GM18526 (cell line): ENCODE results near the gene PDE11A.

Source experiments
- POLR2A ChIP-seq: IDR thresholded peaks from 3 replicates; pipeline ENCODE4 v1.6.1; 2011; ENCODE audit not compliant: insufficient read length; ENCODE audit errors: extremely low read depth

PDE11A gene

DNA sequence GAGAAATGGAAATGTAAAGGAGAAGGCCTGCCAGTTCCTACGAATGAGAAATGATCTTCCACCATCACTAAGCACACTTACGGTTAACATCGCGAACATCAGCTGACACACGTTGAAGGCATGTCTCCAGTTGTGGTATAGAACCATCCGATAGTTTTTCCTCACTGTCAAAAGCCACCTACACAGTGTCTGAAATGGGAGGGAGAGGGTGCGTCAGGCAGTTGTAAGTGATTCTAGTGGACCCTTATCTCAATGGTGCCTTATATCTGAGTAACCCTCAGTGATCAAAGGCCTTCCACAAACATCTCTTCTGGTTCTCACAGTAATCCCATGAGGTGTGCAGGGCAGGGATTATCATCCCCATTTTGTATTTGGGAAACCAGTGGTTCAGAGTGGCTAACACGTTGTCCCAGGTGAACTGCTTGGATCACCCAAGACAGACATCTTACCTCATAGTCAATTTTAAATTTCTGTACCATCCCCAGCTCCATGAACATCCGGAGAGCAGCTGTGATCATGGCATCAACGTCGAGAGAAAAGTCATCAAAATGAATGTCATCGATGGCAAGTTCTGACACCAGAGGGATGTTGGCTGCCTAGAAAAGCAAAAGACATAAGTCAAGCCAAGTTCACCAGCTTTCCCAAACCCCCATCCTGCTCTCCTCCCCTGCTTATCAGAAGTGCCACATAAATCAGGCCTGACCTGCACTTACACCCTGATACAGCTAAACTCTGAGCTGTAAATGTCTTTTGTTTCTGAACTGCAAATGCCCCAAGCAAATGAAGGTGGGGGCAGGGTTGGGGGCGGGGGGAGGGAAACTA lies 344.8 kb downstream of the PDE11A start:
- no peak for TF ChIP-seq POLR2A

DNA sequence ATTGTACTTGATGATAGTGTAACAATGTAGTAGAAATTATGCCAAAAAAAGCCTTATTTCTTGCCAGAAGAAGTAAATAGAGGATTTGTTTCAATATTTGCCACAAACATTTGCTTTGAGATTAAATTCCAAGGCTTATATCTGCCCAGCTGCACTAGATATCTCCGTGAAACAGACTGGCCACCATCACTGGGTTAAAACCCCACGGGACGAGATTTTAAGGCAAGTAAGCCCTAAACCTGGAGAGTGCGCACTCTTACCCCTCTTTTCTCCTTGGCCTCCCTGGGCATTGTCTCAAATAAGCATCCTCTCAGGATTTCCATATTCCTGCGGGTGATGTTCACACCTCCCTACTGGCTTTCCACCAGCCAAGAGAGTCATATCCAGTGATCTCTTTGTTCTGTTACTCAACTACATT lies 345.6 kb downstream of the PDE11A start:
- TF ChIP-seq POLR2A: no peak

DNA sequence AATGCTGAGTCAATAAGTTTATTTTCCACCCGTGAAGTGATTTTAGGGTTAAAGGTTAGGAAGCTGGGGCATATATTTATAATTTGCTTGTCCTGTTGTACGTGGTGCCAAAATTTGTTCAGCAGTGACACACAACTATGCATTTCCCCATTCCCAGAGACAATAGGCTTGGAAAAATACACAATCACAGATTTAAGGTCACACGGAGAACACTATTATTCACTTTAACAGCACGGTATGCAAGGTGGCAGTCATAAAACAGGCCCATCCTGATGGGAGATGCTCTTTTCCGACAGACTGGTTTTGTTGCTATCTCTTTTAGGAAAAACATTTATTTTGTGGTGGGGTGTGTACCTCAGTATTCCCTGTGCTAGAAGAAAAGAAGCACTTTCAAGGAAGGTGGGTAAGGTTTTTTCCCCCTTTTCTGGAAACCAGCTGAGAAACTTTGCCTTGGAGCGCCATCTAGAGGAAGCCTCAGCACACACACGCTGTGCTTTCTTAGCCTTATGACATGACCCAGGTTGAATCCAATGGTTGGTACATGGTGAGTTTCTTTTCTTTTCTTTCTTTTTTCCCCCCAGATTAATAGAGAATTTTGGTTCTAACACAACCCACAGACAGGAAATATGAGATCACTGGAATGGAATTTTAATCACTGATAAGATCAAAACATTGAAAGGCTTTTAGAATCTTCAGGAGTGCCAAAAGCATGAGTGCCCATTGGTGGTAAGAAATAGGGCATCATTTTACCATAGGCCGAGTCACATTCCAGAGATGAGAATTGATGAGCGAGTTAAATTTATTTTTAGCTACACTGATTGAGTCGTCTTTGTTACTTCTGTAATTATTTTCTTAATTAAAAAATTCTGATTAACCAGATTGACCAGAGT lies 347.9 kb downstream of the PDE11A start:
- no peak for TF ChIP-seq POLR2A

DNA sequence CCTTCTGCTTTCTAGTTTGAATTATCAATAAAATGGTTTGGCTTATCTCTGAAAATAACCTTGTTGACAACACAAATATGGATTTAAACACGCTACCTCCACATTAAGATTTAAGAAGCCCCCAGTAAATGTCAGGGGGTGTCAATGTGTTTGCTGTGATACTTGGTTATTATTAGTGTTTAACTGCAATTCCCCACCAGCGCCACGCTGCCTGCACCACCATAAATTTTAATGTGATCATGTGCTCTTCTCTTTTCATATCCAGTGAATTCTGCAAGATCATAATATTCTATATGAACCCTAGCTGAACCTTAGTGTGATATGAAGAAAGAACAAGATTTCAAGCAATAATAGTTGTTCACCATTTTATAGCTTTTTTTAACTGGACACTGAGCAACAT lies 349.3 kb downstream of the PDE11A start:
- no peak for TF ChIP-seq POLR2A

DNA sequence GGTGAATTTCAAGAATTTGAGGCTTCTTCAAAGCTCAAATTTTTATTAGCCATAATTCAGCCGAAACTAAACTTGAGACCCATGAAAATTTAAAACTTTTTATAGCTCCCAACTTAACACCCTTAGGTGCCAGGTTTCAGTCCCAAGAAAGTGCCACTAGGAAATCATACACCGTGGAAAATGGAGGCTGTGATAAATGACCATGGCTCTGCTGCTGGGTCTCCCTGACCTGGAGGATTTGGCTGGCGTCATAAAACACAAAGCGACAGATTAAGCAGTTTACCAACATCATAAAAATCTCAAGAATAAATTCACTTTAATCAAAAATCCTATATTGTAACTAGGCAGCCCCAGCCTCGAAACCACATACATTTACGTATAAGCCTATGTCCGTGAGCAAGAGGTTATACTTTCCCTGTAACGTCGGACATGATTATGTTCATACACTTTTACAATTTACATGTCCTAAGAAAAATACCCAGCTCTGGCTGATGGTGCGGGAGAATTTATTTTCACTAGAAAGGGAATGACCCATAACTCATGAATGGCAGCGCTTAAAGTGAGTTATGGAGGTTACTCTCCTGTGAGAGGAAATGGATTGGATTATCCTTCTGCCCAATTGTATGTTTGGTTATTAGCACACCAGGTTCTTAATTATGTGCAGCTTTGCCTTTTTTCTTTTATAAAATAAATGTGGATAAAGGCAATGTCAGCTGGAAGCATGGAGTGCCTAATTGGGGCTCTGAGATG lies 350.6 kb downstream of the PDE11A start:
- TF ChIP-seq POLR2A: no peak

DNA sequence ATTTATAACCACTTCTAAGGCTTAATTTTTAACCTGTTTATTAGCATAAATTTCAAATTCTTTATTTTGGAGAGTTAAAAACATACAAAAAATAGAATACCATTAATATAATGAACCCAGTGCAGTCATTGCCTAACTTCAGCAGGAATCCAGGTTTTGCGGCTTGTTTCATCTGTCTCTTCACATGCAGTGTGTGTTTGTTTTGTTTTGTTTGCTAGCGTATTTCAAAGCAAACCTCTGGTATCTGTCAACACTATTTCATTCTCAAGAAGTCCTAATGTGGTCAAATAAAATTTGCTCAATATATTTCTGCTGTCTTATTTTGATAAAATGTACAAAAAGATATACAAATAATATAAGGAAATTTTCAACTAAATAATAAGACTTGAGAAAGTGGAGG lies 351.5 kb downstream of the PDE11A start:
- TF ChIP-seq POLR2A: no peak

DNA sequence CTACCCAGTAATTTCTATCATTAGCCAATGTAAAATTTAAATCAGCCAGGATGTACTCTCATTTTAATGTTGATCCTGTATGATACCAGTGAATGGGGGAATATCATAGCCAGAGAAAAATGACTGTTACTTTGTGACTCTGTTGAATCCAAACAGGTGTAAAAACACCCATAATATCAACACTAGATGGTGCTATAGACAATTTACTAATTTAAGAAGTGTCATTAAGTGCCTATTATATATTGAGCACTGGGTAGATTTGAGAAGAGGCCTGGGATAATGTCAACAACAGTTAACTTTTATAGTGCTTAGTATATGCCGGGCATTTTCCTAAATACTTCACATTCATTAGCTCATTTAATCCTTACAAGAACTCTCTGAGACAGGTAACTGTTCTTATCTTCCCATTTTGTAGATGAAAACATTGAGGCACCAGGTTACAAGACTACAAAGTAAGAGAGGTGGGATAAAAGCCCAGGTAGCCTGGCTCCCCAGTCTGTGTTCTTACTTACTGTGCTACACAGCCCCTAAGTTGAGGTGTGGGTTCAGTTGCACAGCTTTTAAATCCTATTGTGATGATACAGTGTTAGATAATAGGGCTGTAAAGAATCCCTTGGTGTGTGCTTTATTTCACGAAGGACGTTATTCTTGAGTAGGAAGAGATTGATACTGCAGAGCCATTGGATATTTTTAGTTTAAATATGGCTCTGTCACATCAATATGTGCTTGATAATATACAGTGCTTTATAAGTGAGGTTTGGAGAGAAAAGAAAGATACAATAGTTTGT lies 354.6 kb downstream of the PDE11A start:
- TF ChIP-seq POLR2A: no peak

DNA sequence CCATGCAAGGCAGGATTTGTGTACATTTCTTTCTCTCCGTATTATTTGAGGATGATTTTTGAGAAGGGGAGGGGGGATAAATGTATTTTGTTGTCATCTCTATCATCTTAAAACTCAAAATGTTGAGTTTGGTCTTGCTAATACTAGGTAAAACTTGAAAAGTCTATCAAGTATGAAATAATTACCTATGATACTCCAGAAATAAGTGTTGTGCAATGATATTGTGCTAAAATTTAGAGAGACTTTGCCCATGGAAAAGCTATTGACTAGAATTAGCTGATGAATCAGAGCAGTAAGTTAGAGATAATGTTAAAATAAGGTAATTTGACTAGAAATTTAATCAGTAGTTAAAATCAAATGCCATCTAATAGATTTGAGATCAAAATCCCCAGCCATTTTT lies 356.1 kb downstream of the PDE11A start:
- TF ChIP-seq POLR2A: no peak

DNA sequence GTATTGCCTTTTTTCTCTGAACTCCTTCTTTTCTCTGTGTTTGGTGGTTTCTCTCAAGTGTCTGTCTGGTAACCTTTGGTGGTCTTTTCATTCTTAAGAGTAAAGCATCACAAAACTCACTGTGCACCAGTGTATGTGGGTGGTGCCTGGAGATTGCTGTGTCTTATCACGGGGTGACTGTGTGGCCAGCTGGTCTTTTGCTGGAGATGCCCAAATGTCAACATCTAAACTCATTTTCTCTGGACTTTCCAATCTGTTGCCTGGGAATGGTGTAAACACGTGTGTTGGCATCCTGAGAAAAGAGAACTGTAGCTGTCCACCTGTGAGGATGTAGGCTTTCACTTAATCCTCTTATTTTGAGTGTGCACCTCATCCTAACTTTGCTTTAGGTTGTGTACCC lies 356.8 kb downstream of the PDE11A start:
- no peak for TF ChIP-seq POLR2A

DNA sequence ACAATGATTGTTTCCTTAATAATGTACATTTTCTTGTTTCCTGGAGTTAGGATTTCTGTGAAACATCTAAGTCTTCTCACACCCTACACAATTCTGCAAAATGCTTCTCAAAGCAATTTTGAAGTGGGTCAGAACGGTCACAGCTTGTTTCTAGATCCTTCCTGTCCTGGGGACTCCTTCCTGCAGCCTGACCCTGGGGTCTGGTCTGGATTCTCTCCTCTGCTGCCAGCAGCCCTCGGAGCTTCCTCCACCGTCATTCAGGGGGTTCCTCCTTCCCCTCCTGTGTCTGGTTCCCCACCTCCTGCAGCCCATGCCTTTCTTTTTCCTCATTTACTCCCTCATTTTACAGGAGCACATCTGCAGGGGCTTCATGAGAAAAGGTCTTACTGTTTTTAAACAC lies 357.9 kb downstream of the PDE11A start:
- no peak for TF ChIP-seq POLR2A

DNA sequence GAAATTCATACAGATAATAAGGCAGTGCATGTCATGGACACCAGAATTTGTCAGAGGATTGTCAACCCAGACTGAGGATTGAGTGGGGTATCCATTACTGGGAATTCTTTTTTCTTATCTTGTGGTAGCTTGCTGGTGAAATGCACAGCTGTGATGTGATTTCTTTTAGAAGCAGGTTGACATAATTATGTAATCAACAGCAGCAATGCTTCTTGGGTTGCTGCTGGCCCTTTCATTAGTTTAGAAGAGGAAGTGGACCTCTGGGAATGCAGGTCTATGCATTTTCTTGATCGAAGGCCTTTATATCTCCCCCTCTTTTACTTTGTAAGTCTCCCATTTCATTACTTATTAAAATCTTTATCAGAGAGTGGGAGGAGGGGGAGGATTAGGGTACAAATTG lies 360.1 kb downstream of the PDE11A start:
- no peak for TF ChIP-seq POLR2A

DNA sequence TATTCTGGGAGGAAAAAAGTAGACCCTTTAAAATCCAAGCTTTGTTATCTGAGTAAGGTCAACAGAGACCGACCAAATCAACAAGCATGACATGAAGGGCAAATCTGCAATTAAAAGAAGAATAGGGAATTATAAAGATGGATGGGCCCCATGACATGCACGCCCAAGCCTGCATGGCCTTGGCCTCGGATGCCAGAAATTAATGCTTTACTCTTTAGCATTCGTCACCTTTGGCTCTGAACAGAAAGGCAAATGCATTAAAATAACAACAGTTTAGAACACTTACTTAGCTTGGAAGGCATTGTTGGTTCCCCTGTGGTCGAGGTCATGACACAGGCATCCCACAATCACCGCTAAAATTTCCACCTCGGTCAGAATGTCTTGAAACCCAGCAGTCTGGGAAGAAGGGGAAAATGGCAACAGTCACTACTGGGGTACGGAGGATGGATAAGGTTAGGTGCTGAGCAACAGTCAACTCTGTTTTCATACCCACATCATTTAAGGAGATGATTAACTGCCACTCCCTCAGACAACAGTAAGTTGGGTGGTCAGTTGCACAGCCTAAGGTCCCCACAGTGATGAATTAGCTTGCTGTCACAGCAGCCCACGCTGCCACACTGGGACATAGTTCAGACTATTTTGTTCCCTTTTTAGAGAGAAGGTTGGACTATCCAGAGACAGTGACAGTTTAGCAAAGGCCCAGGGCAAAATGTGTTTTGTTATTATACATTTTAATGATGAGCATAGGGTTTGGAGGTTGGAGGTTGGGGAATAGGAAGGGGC lies 360.9 kb downstream of the PDE11A start:
- no peak for TF ChIP-seq POLR2A

DNA sequence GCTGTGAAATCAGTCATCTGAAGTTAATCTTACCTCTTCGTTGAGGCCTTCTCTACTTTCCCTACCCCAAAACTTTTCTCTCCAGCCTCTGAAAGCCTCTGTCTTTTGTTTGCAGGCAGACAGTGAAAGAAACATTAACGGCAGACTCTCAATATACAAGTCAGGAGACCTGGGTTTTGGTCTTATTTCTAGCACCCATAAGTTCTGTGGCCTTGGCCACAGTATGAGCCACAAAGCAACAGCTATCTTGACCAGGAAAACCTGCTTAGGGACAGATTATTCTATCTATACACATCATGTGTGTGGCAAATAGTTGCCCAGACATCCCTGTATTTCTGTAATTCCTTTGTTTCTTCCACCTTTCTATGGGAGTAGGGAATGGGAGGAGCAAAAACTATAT lies 361.7 kb downstream of the PDE11A start:
- TF ChIP-seq POLR2A: no peak

DNA sequence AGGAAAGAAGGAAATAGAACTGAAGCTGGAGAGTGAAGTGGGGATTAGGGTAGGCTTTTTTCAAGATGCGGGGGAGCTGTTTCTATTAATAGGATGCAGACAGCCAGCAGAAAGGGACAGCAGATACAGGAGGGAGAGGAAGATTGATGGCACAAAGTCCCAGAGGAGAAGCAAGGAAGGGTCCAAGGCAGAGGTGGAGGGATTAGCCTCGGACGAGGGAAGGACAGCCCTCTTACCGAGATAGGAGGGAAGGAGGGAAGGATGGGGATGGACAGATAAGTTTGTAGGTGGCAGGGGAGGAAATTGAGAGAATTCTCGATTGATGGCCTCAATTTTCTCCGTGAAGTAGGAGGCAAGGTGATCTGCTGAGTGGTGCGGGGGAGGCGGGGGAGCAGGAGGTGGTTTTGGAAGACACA lies 362.6 kb downstream of the PDE11A start:
- TF ChIP-seq POLR2A: no peak

DNA sequence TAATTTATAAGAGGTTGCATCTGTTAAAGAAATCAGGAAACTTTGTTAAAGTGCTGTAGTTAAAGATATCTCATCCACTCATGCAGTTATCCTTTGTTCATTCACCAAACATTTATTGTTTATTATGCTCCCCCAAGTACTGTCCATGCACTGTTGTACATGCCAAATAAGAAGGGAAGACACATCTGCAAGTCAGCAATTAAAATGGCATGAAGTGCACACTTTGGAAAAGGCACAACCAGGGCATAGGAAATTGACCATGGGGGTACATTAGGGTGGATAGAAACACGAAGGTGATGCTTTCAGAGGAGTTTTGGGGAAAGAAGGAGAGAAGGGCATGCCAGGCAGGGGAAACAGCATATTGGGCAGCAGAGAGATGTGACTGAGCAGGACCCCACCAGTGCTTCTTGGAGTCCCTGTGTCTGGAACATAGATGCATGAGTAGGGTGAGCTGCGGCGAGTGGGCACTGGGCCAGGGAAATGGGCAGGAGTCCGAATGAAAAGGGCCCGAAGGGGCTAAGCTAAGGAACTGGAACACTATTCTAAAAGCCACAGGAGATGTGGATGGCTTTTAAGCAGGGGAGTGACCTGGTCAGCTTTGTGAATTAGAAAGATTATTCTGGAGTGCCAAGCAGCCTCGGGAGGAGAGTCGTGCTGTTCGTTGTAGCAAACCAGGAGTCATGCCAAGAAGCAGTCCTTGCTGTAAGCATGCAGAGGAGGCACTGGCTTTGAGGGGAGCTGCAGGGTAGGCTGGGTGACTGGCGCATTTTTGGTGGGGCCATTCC lies 363.7 kb downstream of the PDE11A start:
- TF ChIP-seq POLR2A: no peak
